ENCODE measurements around the gene SRSF11. TPM values are rescaled to one million over a fixed set of nuclear protein-coding genes. Genes with fewer than 3 reads are reported as not detected.

Gene SRSF11
- total and polyA plus RNA-seq, 2 of the 8 experiments (the other 6 are each of a cell fraction or from before 2014, with no cell fraction given), result 183 to 260 TPM

- peak; percentile 62; the same call in 1 of the 2 replicates for TF ChIP-seq YY1 (IDR thresholded peaks at IDR 0.05; ENCODE audit: low read depth, low read length)
- TF ChIP-seq TAF7 (optimal IDR thresholded peaks at IDR 0.05; ENCODE audit: borderline replicate concordance, low read depth, low read length), result peak; percentile 90
- TF ChIP-seq SIX5 (IDR thresholded peaks at IDR 0.05; ENCODE audit: low read depth, low read length), result no peak
- 0 out of 2 replicates have a peak, but pooled peaks have one; percentile 38 for TF ChIP-seq ATF2 (IDR thresholded peaks at IDR 0.05; ENCODE audit: low read length)
Measured at GRCh38 chr1:70221238-70222121, at the start of gene SRSF11 (continued).
